T-helper 9 cell (primary cell): Measurements from ENCODE around the gene PRRT2.
A peak's percentile ranks its signal among the peaks of the same experiment; 100 is the strongest.
"Not testable (repeated sequence)": the region's sequence is repeated elsewhere in the genome, so short reads cannot be mapped to it uniquely, and the experiment has no call there.

Experiments
- DNase-seq: peaks from one replicate; pipeline ENCODE4 v3.0.0-alpha.2; 2020

PRRT2 gene

GRCh38 chr16:29812754-29813643 lies 1.0 kb downstream of the PRRT2 start:
- no peak for DNase-seq

GRCh38 chr16:29813644-29814562 lies 1.9 kb downstream of the PRRT2 start:
- DNase-seq = no peak

GRCh38 chr16:29814592-29814991 lies 2.6 kb downstream of the PRRT2 start:
- no peak for DNase-seq

- no peak for DNase-seq
These were observed 3.2 kb downstream of the PRRT2 start for GRCh38 chr16:29815032-29815721.

- peak; percentile 96 for DNase-seq
These were observed 4.0 kb downstream of the PRRT2 start, which contains the start of gene PAGR1 for GRCh38 chr16:29815793-29816693. Gene PAGR1 (plus strand): TSS chr16:29816152. CDS start chr16:29816526, 374 bp downstream.

GRCh38 chr16:29816694-29817441 lies 4.9 kb downstream of the PRRT2 start:
- DNase-seq = no peak

GRCh38 chr16:29818082-29818481 lies 6.1 kb downstream of the PRRT2 start:
- no peak for DNase-seq

- DNase-seq = no peak
These were observed 7.5 kb downstream of the PRRT2 start for GRCh38 chr16:29819506-29819905.

GRCh38 chr16:29820271-29820701 lies 8.3 kb downstream of the PRRT2 start, which contains the start of gene MVP:
Gene MVP (plus strand): TSS chr16:29820462. CDS start chr16:29830550, 10,088 bp downstream.
- DNase-seq = no peak

- no peak for DNase-seq
These were observed 9.0 kb downstream of the PRRT2 start for GRCh38 chr16:29820730-29821642.

- DNase-seq = no peak
These were observed 9.7 kb downstream of the PRRT2 start for GRCh38 chr16:29821643-29822115.

GRCh38 chr16:29824589-29825144 lies 12.7 kb downstream of the PRRT2 start:
- no peak for DNase-seq

- no peak for DNase-seq
These were observed 13.4 kb downstream of the PRRT2 start for GRCh38 chr16:29825145-29826044.

GRCh38 chr16:29826342-29826695 lies 14.3 kb downstream of the PRRT2 start:
- no peak for DNase-seq

GRCh38 chr16:29830774-29831173 lies 18.8 kb downstream of the PRRT2 start:
- DNase-seq = no peak

- DNase-seq = no peak
These were observed 19.5 kb downstream of the PRRT2 start for GRCh38 chr16:29831490-29831889.

- DNase-seq = not testable (repeated sequence)
These were observed 21.2 kb downstream of the PRRT2 start for GRCh38 chr16:29833219-29833618.

GRCh38 chr16:29834079-29834478 lies 22.1 kb downstream of the PRRT2 start:
- no peak for DNase-seq
